Esophagus muscularis mucosa (tissue), 4 donors: ENCODE data around the gene RENBP.
"Not testable (repeated sequence)": the region's sequence is repeated elsewhere in the genome, so short reads cannot be mapped to it uniquely, and the experiment has no call there.

ENCODE experiments used
- EP300 ChIP-seq: sonication (generic); formaldehyde crosslinking; IDR thresholded peaks from one replicate; pipeline ENCODE4 v1.6.1; 2017; ENCODE audit warnings: antibody characterized with exemption
- POLR2A ChIP-seq: fragments of 450-650 bp; IDR thresholded peaks from one replicate; pipeline ENCODE4 v1.6.1; 2017; ENCODE audit warnings: antibody characterized with exemption, moderate library complexity, mild to moderate bottlenecking, low read depth
- TF ChIP-seq, protein P1 (sequence below), 3 experiments: fragments of 200-600 bp in 2 of 3; fragments of 450-650 bp in 1 of 3; sonication (generic) in 2 of 3; IDR thresholded peaks; one replicate each; pipeline ENCODE4 v1.5.1; 2017 to 2019; ENCODE audit warnings: antibody characterized with exemption in 3 of 3, mild to moderate bottlenecking in 2 of 3, moderate library complexity in 1 of 3

- TF ChIP-seq EP300, POLR2A: not testable (repeated sequence)
- TF ChIP-seq, protein P1, sequence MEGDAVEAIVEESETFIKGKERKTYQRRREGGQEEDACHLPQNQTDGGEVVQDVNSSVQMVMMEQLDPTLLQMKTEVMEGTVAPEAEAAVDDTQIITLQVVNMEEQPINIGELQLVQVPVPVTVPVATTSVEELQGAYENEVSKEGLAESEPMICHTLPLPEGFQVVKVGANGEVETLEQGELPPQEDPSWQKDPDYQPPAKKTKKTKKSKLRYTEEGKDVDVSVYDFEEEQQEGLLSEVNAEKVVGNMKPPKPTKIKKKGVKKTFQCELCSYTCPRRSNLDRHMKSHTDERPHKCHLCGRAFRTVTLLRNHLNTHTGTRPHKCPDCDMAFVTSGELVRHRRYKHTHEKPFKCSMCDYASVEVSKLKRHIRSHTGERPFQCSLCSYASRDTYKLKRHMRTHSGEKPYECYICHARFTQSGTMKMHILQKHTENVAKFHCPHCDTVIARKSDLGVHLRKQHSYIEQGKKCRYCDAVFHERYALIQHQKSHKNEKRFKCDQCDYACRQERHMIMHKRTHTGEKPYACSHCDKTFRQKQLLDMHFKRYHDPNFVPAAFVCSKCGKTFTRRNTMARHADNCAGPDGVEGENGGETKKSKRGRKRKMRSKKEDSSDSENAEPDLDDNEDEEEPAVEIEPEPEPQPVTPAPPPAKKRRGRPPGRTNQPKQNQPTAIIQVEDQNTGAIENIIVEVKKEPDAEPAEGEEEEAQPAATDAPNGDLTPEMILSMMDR (IDR thresholded peaks at IDR 0.05), result not testable (repeated sequence)
These were observed 36.0 kb upstream of the RENBP start for GRCh38 chrX:153980394-153980793.
